H1 (cell line): ENCODE data around the gene GPR137. TPM values are rescaled to one million over a fixed set of nuclear protein-coding genes. Genes with fewer than 3 reads are reported as not detected.

Experiments
- CTCF ChIA-PET: fragments of 300-600 bp; sonication (Branson Sonifier 250); formaldehyde crosslinking; loops from one replicate; lab custom pipeline; 2021; ENCODE audit not compliant: partially characterized antibody; lab: Charles Lee
- POLR2A ChIA-PET: fragments of 300-600 bp; sonication (Branson Sonifier 250); formaldehyde crosslinking; loops from one replicate; lab custom pipeline; 2021; ENCODE audit warnings: inconsistent platforms; ENCODE audit not compliant: partially characterized antibody; lab: Charles Lee
- DNase-seq, 2 experiments: peaks; one replicate each; pipeline versions ENCODE4 v3.0.0 to v3.0.0-alpha.2; 2010 to 2022; ENCODE audit warnings: low spot score in 2 of 2, low read depth in 1 of 2, mixed read lengths in 1 of 2
- FAIRE-seq: peaks from 2 replicates; lab custom pipeline; 2011; peaks lifted over from hg19 to GRCh38; lab: Jason Lieb, UNC
- H2AFZ ChIP-seq: 2 replicates; pipeline ENCODE4 v1.8.1; 2012; ENCODE audit warnings: low read length, inconsistent platforms
- H2AK5ac ChIP-seq: 2 replicates; pipeline ENCODE4 v1.6.1; 2013; ENCODE audit warnings: low read depth, low read length
- H2BK120ac ChIP-seq: replicated peaks from 2 replicates; pipeline ENCODE3; 2013; ENCODE audit warnings: low read depth, low read length, inconsistent platforms
- H2BK12ac ChIP-seq: 2 replicates; pipeline ENCODE4 v1.6.1; 2013; ENCODE audit warnings: low read depth, low read length
- H2BK15ac ChIP-seq: 2 replicates; pipeline ENCODE4 v1.6.1; 2013; ENCODE audit warnings: low read length
- H2BK20ac ChIP-seq: 2 replicates; pipeline ENCODE4 v1.6.1; 2013; ENCODE audit warnings: low read length
- H2BK5ac ChIP-seq: 2 replicates; pipeline ENCODE4 v1.6.1; 2013; ENCODE audit warnings: low read depth, low read length
- H3K14ac ChIP-seq: 2 replicates; pipeline ENCODE4 v1.6.1; 2013; ENCODE audit warnings: inconsistent platforms; ENCODE audit not compliant: insufficient read length
- H3K18ac ChIP-seq: 2 replicates; pipeline ENCODE4 v1.6.1; 2013; ENCODE audit warnings: low read length; ENCODE audit errors: extremely low read depth
- H3K23ac ChIP-seq: 2 replicates; pipeline ENCODE4 v1.6.1; 2013; ENCODE audit warnings: inconsistent platforms; ENCODE audit not compliant: insufficient read length
- H3K23me2 ChIP-seq: 2 replicates; pipeline ENCODE4 v1.6.1; 2013; ENCODE audit warnings: low read depth, low read length
- H3K27ac ChIP-seq: 2 replicates; pipeline ENCODE4 v1.6.1; 2011; ENCODE audit warnings: low read depth, low read length, inconsistent platforms
- H3K27me3 ChIP-seq, 4 experiments: replicated peaks in 1 of 4; 1 replicate in 1 of 4; 2 replicates in 3 of 4; pipeline versions ENCODE4 v1.6.1 to v1.8.1; 2011 to 2013; ENCODE audit warnings: low read length in 3 of 4, mild to moderate bottlenecking in 3 of 4, inconsistent platforms in 2 of 4, mixed read lengths in 2 of 4, moderate library complexity in 1 of 4; ENCODE audit not compliant: control insufficient read depth in 3 of 4, insufficient read depth in 3 of 4; ENCODE audit errors: extremely low read depth in 1 of 4
- H3K36me3 ChIP-seq, 4 experiments: 2 replicates each; pipeline versions ENCODE4 v1.6.1 to v1.8.1; 2011 to 2013; ENCODE audit warnings: mild to moderate bottlenecking in 4 of 4, low read length in 3 of 4, moderate library complexity in 2 of 4, control low read depth in 1 of 4, inconsistent platforms in 1 of 4; ENCODE audit not compliant: insufficient read depth in 4 of 4, control insufficient read depth in 2 of 4
- H3K4ac ChIP-seq: replicated peaks from 2 replicates; pipeline ENCODE3; 2013; ENCODE audit warnings: low read length, low read depth, mixed read lengths, inconsistent platforms; ENCODE audit not compliant: insufficient read length
- H3K4me1 ChIP-seq, 4 experiments: replicated peaks in 1 of 4; 1 replicate in 1 of 4; 2 replicates in 3 of 4; pipeline versions ENCODE4 v1.6.1 to v1.8.1; 2011 to 2013; ENCODE audit warnings: low read length in 3 of 4, inconsistent platforms in 2 of 4, mixed read lengths in 1 of 4; ENCODE audit not compliant: insufficient read depth in 4 of 4, control insufficient read depth in 3 of 4
- H3K4me2 ChIP-seq, 2 experiments: 2 replicates each; pipeline versions ENCODE4 v1.6.1 to v1.8.1; 2011 to 2013; ENCODE audit warnings: low read depth in 2 of 2, low read length in 2 of 2, control low read depth in 1 of 2, inconsistent platforms in 1 of 2, mild to moderate bottlenecking in 1 of 2; ENCODE audit not compliant: insufficient read depth in 1 of 2
- H3K4me3 ChIP-seq, 4 experiments: fragments of 200-600, 300-600 bp in 1 of 4; sonication (generic), shearing (Covaris generic), sonication (Bioruptor Twin) in 1 of 4; 2 replicates each; pipeline versions ENCODE4 v1.5.1 to v1.8.1; 2011 to 2016; ENCODE audit warnings: low read length in 4 of 4, low read depth in 3 of 4, control low read depth in 2 of 4, inconsistent platforms in 2 of 4, mild to moderate bottlenecking in 2 of 4, mixed read lengths in 1 of 4, moderate library complexity in 1 of 4; ENCODE audit not compliant: insufficient read depth in 2 of 4; ENCODE audit errors: extremely low read depth in 1 of 4
- H3K56ac ChIP-seq: replicated peaks from 2 replicates; pipeline ENCODE3; 2013; ENCODE audit warnings: low read depth, mild to moderate bottlenecking, mixed read lengths, low read length, inconsistent platforms; ENCODE audit not compliant: insufficient read length
- H3K79me1 ChIP-seq: 2 replicates; pipeline ENCODE4 v1.6.1; 2013; ENCODE audit warnings: low read depth, low read length, control low read depth
- H3K79me2 ChIP-seq, 2 experiments: 2 replicates each; pipeline versions ENCODE4 v1.6.1 to v1.8.1; 2012 to 2013; ENCODE audit warnings: low read length in 2 of 2, mild to moderate bottlenecking in 2 of 2, inconsistent platforms in 1 of 2; ENCODE audit not compliant: insufficient read depth in 2 of 2, control insufficient read depth in 1 of 2
- H3K9ac ChIP-seq, 4 experiments: replicated peaks in 1 of 4; 1 replicate in 1 of 4; 2 replicates in 3 of 4; pipeline versions ENCODE4 v1.6.1 to v1.8.1; 2011 to 2013; ENCODE audit warnings: low read depth in 3 of 4, low read length in 3 of 4, control low read depth in 2 of 4, mild to moderate bottlenecking in 2 of 4, moderate library complexity in 2 of 4, inconsistent platforms in 1 of 4; ENCODE audit errors: extremely low read depth in 1 of 4
- H3K9me3 ChIP-seq, 2 experiments: 2 replicates each; pipeline versions ENCODE4 v1.6.1 to v1.8.1; 2012 to 2013; ENCODE audit warnings: mild to moderate bottlenecking in 2 of 2, moderate library complexity in 2 of 2, control low read depth in 1 of 2, inconsistent platforms in 1 of 2, low read depth in 1 of 2, low read length in 1 of 2, mixed read lengths in 1 of 2; ENCODE audit not compliant: insufficient read depth in 2 of 2
- H4K20me1 ChIP-seq, 2 experiments: replicated peaks in 1 of 2; 2 replicates each; pipeline versions ENCODE3 to v1.8.1; 2011 to 2013; ENCODE audit warnings: inconsistent platforms in 2 of 2, low read length in 2 of 2, mild to moderate bottlenecking in 1 of 2; ENCODE audit not compliant: insufficient read depth in 2 of 2, control insufficient read depth in 1 of 2
- H4K5ac ChIP-seq: 2 replicates; pipeline ENCODE4 v1.6.1; 2013; ENCODE audit warnings: low read length, low read depth, mixed read lengths, inconsistent platforms; ENCODE audit not compliant: insufficient read length
- H4K8ac ChIP-seq: 2 replicates; pipeline ENCODE4 v1.8.0; 2013; ENCODE audit warnings: mild to moderate bottlenecking, moderate library complexity, low read length, inconsistent platforms; ENCODE audit not compliant: insufficient read depth; ENCODE audit errors: extremely low read depth
- H4K91ac ChIP-seq: replicated peaks from 2 replicates; pipeline ENCODE3; 2013; ENCODE audit warnings: low read length, mixed read lengths, inconsistent platforms; ENCODE audit not compliant: insufficient read length
- BACH1 ChIP-seq: IDR thresholded peaks from 2 replicates; pipeline ENCODE4 v1.6.1; 2012; ENCODE audit warnings: low read length, improper control_type of control experiment
- SP1 ChIP-seq: IDR thresholded peaks from 2 replicates; pipeline ENCODE4 v1.6.1; 2011; ENCODE audit warnings: low read depth, low read length
- SP2 ChIP-seq: IDR thresholded peaks from 2 replicates; pipeline ENCODE4 v1.6.1; 2012; ENCODE audit warnings: mild to moderate bottlenecking, low read length, inconsistent platforms
- TEAD4 ChIP-seq: IDR thresholded peaks from 2 replicates; pipeline ENCODE4 v1.6.1; 2012; ENCODE audit warnings: low read depth, low read length, inconsistent platforms, mixed read lengths
- WGBS, 2 experiments: shearing (Covaris generic) in 1 of 2; methylation state at CpG; one replicate each; pipeline versions ENCODE4 v1.1.6 to v1.1.7; 2013 to 2015; ENCODE audit warnings: low lambda C conversion rate in 2 of 2, mixed read lengths in 2 of 2, inconsistent platforms in 1 of 2, low coverage in 1 of 2, missing lambda C conversion rate in 1 of 2; ENCODE audit not compliant: insufficient replicate concordance in 2 of 2, insufficient coverage in 1 of 2, insufficient read length in 1 of 2; ENCODE audit errors: extremely low coverage in 1 of 2, missing lambda C conversion rate in 1 of 2; 5-methylcytosine and 5-hydroxymethylcytosine counted together
- polyA plus RNA-seq, 7 experiments: library from polyadenylated mRNA; depleted of rRNA in 3 of 7; stranded (reverse) in 5 of 7; unstranded in 2 of 7; fragments of >200 nt in 5 of 7; fragments of 200-250 nt in 2 of 7; gene quantifications; 1 replicate in 5 of 7; 2 replicates in 1 of 7; 4 replicates in 1 of 7; pipeline versions ENCODE4 v1.2.1 to v1.2.3, GENCODE V29; 2011 to 2013; ENCODE audit warnings: missing spikeins in 2 of 7, mixed read lengths in 2 of 7
- total RNA-seq: library from RNA; stranded (reverse); fragmentation: NEBNext Ultra II Directional; extraction: Animal tissue kit (Norgen Biotek cat#: 25700); gene quantifications from 2 replicates; pipeline ENCODE4 v1.2.1, GENCODE V29; 2021

The GPR137 gene
- total and polyA plus RNA-seq, 2 of the 8 experiments (the other 6 are each of a cell fraction or from before 2014, with no cell fraction given) = 36.2 to 37.8 TPM

DNA sequence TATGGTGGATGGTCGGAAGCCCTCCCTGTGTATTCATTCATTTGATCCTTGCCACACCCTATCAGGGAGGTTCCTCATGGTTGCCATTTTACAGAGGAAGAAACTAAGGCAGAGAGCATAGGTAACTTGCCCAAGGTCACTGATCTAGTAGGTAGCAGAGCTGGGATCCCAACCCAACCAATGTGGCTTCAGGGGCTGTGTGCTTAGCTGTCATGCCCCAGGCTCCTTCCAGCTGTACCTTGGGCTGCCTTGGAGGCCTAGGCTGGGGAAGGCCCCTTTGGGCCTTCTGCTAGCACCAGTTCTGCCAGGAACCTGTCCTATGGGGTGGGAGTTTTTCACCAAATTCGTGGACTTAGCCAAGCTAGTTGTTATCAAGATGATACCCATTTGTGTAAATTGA lies 9.8 kb upstream of the GPR137 start:
- no peak overlapping the region for H2BK120ac ChIP-seq
- no peak overlapping the region for H3K4me3 ChIP-seq
- ChIA-PET CTCF (interaction anchor here (0.6 to 13.7 kb wide), 8 partner anchors 13 to 1890 kb away, joined by 3 to 168 read pairs (median 4); partner anchors contain the start of genes CATSPERZ, ESRRA and PLCB3), POLR2A (interaction anchor here (0.6 to 0.8 kb wide), 2 partner anchors 18 to 32 kb away, joined by 3 read pairs; no protein-coding TSS in a partner anchor)
- H3K4me2 ChIP-seq = no peak overlapping the region
- H2BK5ac ChIP-seq = peak overlapping the region; percentile 35; the same call in 1 of the 2 replicates
- no peak overlapping the region for H4K91ac ChIP-seq
- H3K4ac ChIP-seq = no peak overlapping the region
- H3K36me3 ChIP-seq = no peaks in the 10 kb centered on the region; a peak in 1 of 8 replicates
- no peak overlapping the region for H2BK12ac ChIP-seq
- no peak overlapping the region for H4K8ac ChIP-seq
- H3K27me3 ChIP-seq = no peaks in the 10 kb centered on the region
- H3K23me2 ChIP-seq = no peaks in the 10 kb centered on the region
- TF ChIP-seq SP1 (no peak), SP2 (no peak), BACH1 (no peak), TEAD4 (no peak)
- 0 out of 4 replicates have a peak, but pooled peaks cover 0 to 4% of the 10 kb centered on the region in 2 experiments for H3K79me2 ChIP-seq
- H3K18ac ChIP-seq = no peak overlapping the region
- FAIRE-seq (no peak), DNase-seq (no peak)
- H3K23ac ChIP-seq = no peak overlapping the region
- no peak overlapping the region for H3K9ac ChIP-seq
- H4K5ac ChIP-seq = no peak overlapping the region
- H3K9me3 ChIP-seq = no peaks in the 10 kb centered on the region
- peaks cover 0 to 5% (median 2%) of the 10 kb centered on the region in 4 experiments; a peak in 1 of 7 replicates for H3K4me1 ChIP-seq
- no peak overlapping the region for H3K27ac ChIP-seq
- WGBS, 2 experiments = 81% methylated on average over 2 of the region's 2 CpGs; no CpG with 5 or more reads in 1 of the 2 experiments
- no peak overlapping the region for H2BK20ac ChIP-seq
- H2AK5ac ChIP-seq = no peak overlapping the region
- H2AFZ ChIP-seq = no peak overlapping the region
- H2BK15ac ChIP-seq = no peak overlapping the region
- H4K20me1 ChIP-seq = no peaks in the 10 kb centered on the region
- no peak overlapping the region for H3K14ac ChIP-seq
- H3K79me1 ChIP-seq = no peaks in the 10 kb centered on the region; the same call in 1 of the 2 replicates
- no peak overlapping the region for H3K56ac ChIP-seq
